ENCODE measurements around the gene GPALPP1. TPM values are rescaled to one million over a fixed set of nuclear protein-coding genes. Genes with fewer than 3 reads are reported as not detected.

GPALPP1 gene
- total and polyA plus RNA-seq, 7 donors, result 7.8 to 40.7 (median 26.3) TPM

DNA sequence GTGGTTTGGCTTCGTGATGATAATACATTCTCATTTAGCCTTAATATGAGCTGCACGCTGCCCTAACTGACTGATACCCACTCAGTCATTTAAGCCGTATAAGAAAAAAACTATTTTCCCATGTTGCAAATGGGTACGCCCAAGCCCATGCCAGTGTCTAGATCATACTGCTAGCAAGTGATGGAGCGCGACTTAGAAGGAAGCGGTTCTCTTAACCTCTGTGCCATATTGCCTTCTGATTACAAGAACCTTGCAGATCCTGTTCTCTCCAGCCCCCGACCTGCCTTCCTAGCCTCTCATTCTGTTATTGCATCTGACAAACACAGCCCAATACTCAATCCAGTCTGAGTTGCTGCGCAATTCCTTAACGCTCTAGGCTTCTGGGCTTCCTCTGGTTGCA, 603 bp downstream of the GPALPP1 start:
- no peaks in the 10 kb centered on the region for H3K27me3 ChIP-seq
- H3K4me3 ChIP-seq, result peak overlapping the region; percentile 75 to 97 (median 86)
- peaks cover 0 to 44% (median 33%) of the 10 kb centered on the region in 4 donors for H3K4me1 ChIP-seq
- no peak for TF ChIP-seq EP300 (IDR thresholded peaks at IDR 0.05)
- no peak for TF ChIP-seq POLR2A (IDR thresholded peaks at IDR 0.05)
- TF ChIP-seq, protein P1, sequence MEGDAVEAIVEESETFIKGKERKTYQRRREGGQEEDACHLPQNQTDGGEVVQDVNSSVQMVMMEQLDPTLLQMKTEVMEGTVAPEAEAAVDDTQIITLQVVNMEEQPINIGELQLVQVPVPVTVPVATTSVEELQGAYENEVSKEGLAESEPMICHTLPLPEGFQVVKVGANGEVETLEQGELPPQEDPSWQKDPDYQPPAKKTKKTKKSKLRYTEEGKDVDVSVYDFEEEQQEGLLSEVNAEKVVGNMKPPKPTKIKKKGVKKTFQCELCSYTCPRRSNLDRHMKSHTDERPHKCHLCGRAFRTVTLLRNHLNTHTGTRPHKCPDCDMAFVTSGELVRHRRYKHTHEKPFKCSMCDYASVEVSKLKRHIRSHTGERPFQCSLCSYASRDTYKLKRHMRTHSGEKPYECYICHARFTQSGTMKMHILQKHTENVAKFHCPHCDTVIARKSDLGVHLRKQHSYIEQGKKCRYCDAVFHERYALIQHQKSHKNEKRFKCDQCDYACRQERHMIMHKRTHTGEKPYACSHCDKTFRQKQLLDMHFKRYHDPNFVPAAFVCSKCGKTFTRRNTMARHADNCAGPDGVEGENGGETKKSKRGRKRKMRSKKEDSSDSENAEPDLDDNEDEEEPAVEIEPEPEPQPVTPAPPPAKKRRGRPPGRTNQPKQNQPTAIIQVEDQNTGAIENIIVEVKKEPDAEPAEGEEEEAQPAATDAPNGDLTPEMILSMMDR (IDR thresholded peaks at IDR 0.05), result no peak
- TF ChIP-seq POLR2AphosphoS5 (IDR thresholded peaks at IDR 0.05), result no peak
- H3K36me3 ChIP-seq, result peaks cover 0 to 9% (median 0%) of the 10 kb centered on the region in 4 donors
- H3K9me3 ChIP-seq, result no peaks in the 10 kb centered on the region
- no peak for DNase-seq
- intact Hi-C loops (cut with DNase I), result no loop called here
- H3K27ac ChIP-seq, result peak overlapping the region; percentile 84 to 88 (median 88)
- WGBS, 2 donors, result 4 to 8% methylated on average over 10 of the region's 10 CpGs

DNA sequence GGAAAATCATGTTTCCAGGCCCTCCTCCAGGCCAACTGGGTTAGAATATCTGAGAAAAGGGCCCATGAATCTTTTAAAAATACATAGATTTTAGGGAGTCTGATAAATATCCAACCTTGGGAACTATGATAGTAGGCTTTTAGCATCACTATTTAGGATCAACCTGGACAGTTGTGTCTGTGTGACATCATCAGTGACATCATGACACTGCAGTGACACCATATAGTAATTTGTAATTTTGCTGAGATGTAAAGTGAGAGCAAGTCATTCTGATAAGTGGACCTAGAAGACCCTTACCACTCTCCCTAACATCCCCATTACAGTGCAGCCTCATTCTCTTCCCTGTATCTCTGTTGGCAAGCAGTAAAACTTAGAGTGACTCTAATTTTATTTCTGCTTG, 14.1 kb downstream of the GPALPP1 start:
- DNase-seq, result no peak
- TF ChIP-seq POLR2AphosphoS5 (IDR thresholded peaks at IDR 0.05), result no peak
- H3K4me1 ChIP-seq, result no peaks in the 10 kb centered on the region
- H3K9me3 ChIP-seq, result no peaks in the 10 kb centered on the region
- no peak overlapping the region for H3K27ac ChIP-seq
- H3K36me3 ChIP-seq, result peaks cover 6 to 78% (median 20%) of the 10 kb centered on the region in 4 donors
- intact Hi-C loops (cut with DNase I), result no loop called here
- no peak overlapping the region for H3K4me3 ChIP-seq
- no peaks in the 10 kb centered on the region for H3K27me3 ChIP-seq

DNA sequence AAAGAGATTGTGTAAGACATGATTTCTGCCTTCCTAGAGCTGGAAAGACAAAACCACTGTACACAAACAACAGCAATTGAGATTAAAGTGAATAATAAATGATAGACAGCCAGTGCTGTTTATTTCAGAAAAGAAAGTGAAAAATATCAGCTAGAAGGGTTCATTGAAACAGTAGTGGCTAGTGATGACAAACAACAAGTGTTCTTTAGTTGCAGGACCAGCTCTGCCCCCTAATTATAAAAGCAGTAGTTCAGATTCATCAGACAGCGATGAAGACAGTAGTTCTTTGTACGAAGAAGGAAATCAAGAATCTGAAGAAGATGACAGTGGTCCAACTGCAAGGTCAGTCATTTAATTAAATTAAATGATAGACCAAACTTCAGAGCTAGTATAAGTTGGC, 14.8 kb downstream of the GPALPP1 start:
- H3K36me3 ChIP-seq, result peaks cover 6 to 80% (median 20%) of the 10 kb centered on the region in 4 donors
- WGBS, 2 donors, result 92 to 99% methylated on average over 2 of the region's 2 CpGs
- DNase-seq, result no peak
- TF ChIP-seq, protein P1 (IDR thresholded peaks at IDR 0.05), result no peak
- TF ChIP-seq POLR2AphosphoS5 (IDR thresholded peaks at IDR 0.05) (no peak), POLR2A (IDR thresholded peaks at IDR 0.05) (no peak), EP300 (IDR thresholded peaks at IDR 0.05) (no peak)
- H3K4me3 ChIP-seq, result no peak overlapping the region
- H3K4me1 ChIP-seq, result no peaks in the 10 kb centered on the region
- H3K27me3 ChIP-seq, result no peaks in the 10 kb centered on the region
- H3K9me3 ChIP-seq, result no peaks in the 10 kb centered on the region
- H3K27ac ChIP-seq, result no peak overlapping the region
- intact Hi-C loops (cut with DNase I), result no loop called here

DNA sequence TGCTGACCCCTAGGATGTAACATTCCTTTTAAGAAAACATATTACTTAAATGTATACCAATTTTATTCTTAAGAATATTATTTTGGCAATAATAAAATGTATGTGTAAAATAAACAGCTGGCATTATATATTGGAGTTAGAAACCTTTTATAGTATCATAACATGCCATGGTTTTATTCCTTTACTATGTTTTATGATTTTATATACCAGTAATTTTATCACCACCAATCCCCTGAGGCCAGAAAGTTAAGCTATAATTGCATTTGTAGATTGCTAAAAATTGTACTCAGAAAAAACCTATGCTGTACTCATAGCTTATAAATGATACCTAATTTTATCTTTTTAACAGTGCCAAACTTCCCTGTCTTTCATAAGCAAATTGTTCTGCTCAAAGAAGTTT, 17.9 kb downstream of the GPALPP1 start:
- TF ChIP-seq, protein P1 (IDR thresholded peaks at IDR 0.05), result no peak
- TF ChIP-seq EP300 (IDR thresholded peaks at IDR 0.05) (no peak), POLR2A (IDR thresholded peaks at IDR 0.05) (no peak), POLR2AphosphoS5 (IDR thresholded peaks at IDR 0.05) (no peak)
- no peaks in the 10 kb centered on the region for H3K27me3 ChIP-seq
- no peaks in the 10 kb centered on the region for H3K9me3 ChIP-seq
- DNase-seq, result no peak
- H3K4me3 ChIP-seq, result no peak overlapping the region
- intact Hi-C loops (cut with DNase I), result no loop called here
- H3K36me3 ChIP-seq, result peaks cover 4 to 85% (median 33%) of the 10 kb centered on the region in 4 donors
- H3K4me1 ChIP-seq, result no peaks in the 10 kb centered on the region
- no peak overlapping the region for H3K27ac ChIP-seq

DNA sequence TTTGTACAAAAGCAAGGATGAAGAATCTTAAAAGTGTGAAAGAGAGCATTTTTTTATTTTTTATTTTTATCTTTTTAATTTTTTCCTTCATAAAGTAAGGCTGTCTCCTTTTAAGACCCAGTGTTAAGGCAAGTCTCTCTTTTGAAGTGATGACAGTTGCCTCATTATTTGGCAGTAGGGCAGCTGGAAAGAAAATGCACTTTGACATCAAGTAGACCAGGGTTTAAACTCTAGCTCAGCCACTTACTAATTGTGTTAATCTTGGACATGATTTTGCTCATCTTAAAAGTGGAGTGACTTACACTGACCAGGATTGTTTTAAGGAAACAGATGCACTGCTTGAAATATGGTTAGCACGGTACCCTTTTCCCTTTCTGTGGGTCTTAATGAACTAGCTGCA, 18.5 kb downstream of the GPALPP1 start:
- Histone ChIP-seq H3K4me3 (no peak overlapping the region), H3K4me1 (no peaks in the 10 kb centered on the region), H3K36me3 (peaks cover 0 to 79% (median 27%) of the 10 kb centered on the region in 4 donors), H3K27me3 (no peaks in the 10 kb centered on the region), H3K9me3 (no peaks in the 10 kb centered on the region), H3K27ac (no peak overlapping the region)
- no peak for DNase-seq
- WGBS, 2 donors, result 93 to 95% methylated on average over 1 of the region's 1 CpG
- intact Hi-C loops (cut with DNase I), result no loop called here
- TF ChIP-seq POLR2AphosphoS5 (IDR thresholded peaks at IDR 0.05) (no peak), EP300 (IDR thresholded peaks at IDR 0.05) (no peak), POLR2A (IDR thresholded peaks at IDR 0.05) (no peak)
- TF ChIP-seq, protein P1 (IDR thresholded peaks at IDR 0.05), result no peak
